ENCODE results near the gene MOV10L1. TPM values are rescaled to one million over a fixed set of nuclear protein-coding genes. Genes with fewer than 3 reads are reported as not detected.

Gene MOV10L1
- under 1 TPM in 1 of 2 experiments, not detected in 1; 0.23 TPM for total RNA-seq

- Mint-ChIP-seq H3K4me1 (peaks cover 3% of the 10 kb centered on the region), H3K4me3 (no peak within 1 kb of the TSS), H3K27ac (no peak within 1 kb of the TSS), H3K36me3 (peaks cover 15% of the 10 kb centered on the region), H3K9me3 (ENCODE audit: low read depth) (peaks cover 15% of the 10 kb centered on the region), H3K27me3 (peaks cover 6% of the 10 kb centered on the region)
- DNase-seq (no peak), ATAC-seq (no peak)
- CTCF ChIA-PET: no interaction called here
These were observed at the start of gene MOV10L1 for GRCh38 chr22:50089682-50090411. Gene MOV10L1 (plus strand): TSS chr22:50090006. CDS start chr22:50090089, 83 bp downstream.

DNA sequence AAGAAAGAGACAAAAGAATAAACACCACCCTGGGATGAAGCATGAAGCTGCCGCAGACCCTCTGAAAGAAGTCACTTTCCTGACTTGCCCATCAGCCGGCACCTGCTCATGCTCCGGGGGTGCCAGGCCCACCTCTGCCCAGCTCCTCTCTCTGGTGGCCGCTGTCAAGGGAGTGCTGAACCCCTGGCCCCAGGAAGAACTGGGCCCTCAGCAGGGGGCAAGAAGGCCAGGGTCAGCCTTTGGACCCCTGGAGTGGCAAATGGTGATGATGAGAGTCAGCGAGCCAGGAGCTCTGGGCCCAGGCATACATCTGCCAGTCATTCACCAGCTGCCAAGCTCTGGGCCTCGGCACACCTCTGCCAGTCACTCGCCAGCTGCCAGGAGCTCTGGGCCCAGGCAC, 49.1 kb upstream of the MOV10L1 start:
- peaks cover 22% of the 10 kb centered on the region for H3K27me3 Mint-ChIP-seq
- ATAC-seq (no peak), DNase-seq (no peak)
- H3K36me3 Mint-ChIP-seq: no peaks in the 10 kb centered on the region
- H3K27ac Mint-ChIP-seq: no peak overlapping the region
- H3K4me3 Mint-ChIP-seq: no peak overlapping the region
- CTCF ChIA-PET: no interaction called here
- H3K4me1 Mint-ChIP-seq: peaks cover 6% of the 10 kb centered on the region
- H3K9me3 Mint-ChIP-seq (ENCODE audit: low read depth): no peaks in the 10 kb centered on the region

DNA sequence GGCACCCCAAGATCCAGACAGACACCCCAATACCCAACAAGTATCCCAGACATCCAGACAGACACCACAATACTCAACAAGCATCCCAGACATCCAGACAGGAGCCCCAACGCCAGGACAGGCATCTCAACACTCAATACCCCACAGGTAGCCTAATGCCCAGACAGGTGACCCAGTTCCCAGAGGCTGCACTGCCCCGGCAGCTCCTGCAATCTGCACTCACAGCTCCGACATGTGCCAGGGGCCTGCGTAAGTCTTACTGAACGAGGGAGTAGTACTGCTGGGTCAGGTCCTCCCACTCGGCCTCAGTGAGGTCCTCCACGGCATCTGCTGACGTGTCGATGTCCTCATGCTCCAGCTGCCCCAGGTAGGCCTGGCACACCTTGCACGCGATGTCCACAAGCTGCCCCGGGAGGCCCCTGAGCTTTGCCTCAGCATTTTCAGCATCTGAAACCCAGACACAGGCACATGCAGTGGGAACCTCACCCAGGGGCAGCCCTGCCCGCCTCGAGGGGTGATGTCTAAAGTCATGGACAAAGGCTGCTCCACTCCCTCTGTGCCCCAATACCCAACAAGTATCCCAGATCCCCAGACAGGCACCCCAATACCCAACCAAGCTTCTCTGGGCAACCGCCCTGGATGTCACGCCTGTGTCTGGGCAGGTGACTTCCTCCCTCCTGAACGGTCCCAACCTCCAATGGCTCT, 48.3 kb upstream of the MOV10L1 start:
- CTCF ChIA-PET: no interaction called here
- no peak overlapping the region for H3K4me3 Mint-ChIP-seq
- no peak for DNase-seq
- H3K27me3 Mint-ChIP-seq: peaks cover 22% of the 10 kb centered on the region
- no peak for ATAC-seq
- H3K4me1 Mint-ChIP-seq: peaks cover 6% of the 10 kb centered on the region
- H3K27ac Mint-ChIP-seq: no peak overlapping the region
- H3K36me3 Mint-ChIP-seq: no peaks in the 10 kb centered on the region
- no peaks in the 10 kb centered on the region for H3K9me3 Mint-ChIP-seq (ENCODE audit: low read depth)

DNA sequence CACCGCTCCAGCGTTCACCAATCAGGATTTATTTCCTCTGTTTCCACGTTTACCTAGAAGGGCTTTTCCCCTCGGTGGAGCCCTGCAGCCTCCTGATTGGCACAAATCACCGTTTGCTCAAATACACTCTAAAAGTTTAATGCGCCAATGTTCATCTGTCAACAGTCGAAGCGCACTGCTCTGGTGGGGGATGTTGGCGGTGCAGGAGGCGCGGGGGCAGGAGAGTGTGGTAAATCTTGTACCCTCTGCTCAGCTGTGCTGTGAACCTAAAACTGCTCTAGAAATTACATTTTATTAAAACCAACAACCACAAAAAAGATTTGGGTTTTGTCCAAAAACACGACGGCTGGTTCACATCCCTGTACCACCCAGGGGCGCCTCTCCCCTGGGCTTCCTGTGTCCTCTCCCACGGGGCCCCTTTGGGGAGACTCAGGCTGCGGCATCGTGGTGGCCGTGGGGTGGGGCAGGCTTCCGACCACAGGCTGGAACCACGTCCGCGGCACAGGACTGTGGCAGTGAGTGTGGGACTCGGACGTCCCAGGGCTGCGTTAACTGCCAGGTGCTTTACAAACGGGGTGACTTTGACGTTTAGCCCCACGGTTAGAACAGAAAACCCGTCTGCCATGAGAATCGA, 45.2 kb upstream of the MOV10L1 start:
- ATAC-seq (peak; percentile 20), DNase-seq (no peak)
- H3K4me1 Mint-ChIP-seq: peaks cover 6% of the 10 kb centered on the region
- no peak overlapping the region for H3K27ac Mint-ChIP-seq
- no peaks in the 10 kb centered on the region for H3K36me3 Mint-ChIP-seq
- H3K9me3 Mint-ChIP-seq (ENCODE audit: low read depth): no peaks in the 10 kb centered on the region
- H3K4me3 Mint-ChIP-seq: no peak overlapping the region
- H3K27me3 Mint-ChIP-seq: peaks cover 20% of the 10 kb centered on the region
- CTCF ChIA-PET: interaction anchor here (0.6 to 1.7 kb wide), 2 partner anchors 14 to 20 kb away, joined by 5 to 6 read pairs; no protein-coding TSS in a partner anchor

GRCh38 chr22:50045211-50046018, 44.4 kb upstream of the MOV10L1 start:
- Mint-ChIP-seq H3K4me3 (no peak overlapping the region), H3K4me1 (peaks cover 6% of the 10 kb centered on the region), H3K27ac (no peak overlapping the region), H3K9me3 (ENCODE audit: low read depth) (no peaks in the 10 kb centered on the region), H3K27me3 (peaks cover 20% of the 10 kb centered on the region), H3K36me3 (no peaks in the 10 kb centered on the region)
- CTCF ChIA-PET: interaction anchor here (0.6 kb wide), 1 partner anchor 21 kb away, joined by 6 read pairs; no protein-coding TSS in a partner anchor
- peak; percentile 30 for ATAC-seq
- no peak for DNase-seq

- CTCF ChIA-PET: no interaction called here
- Mint-ChIP-seq H3K4me1 (peaks cover 6% of the 10 kb centered on the region), H3K4me3 (no peak overlapping the region), H3K36me3 (no peaks in the 10 kb centered on the region), H3K9me3 (ENCODE audit: low read depth) (no peaks in the 10 kb centered on the region), H3K27ac (no peak overlapping the region), H3K27me3 (peaks cover 20% of the 10 kb centered on the region)
- no peak for ATAC-seq
- no peak for DNase-seq
These were observed 43.8 kb upstream of the MOV10L1 start for GRCh38 chr22:50046019-50046415.

DNA sequence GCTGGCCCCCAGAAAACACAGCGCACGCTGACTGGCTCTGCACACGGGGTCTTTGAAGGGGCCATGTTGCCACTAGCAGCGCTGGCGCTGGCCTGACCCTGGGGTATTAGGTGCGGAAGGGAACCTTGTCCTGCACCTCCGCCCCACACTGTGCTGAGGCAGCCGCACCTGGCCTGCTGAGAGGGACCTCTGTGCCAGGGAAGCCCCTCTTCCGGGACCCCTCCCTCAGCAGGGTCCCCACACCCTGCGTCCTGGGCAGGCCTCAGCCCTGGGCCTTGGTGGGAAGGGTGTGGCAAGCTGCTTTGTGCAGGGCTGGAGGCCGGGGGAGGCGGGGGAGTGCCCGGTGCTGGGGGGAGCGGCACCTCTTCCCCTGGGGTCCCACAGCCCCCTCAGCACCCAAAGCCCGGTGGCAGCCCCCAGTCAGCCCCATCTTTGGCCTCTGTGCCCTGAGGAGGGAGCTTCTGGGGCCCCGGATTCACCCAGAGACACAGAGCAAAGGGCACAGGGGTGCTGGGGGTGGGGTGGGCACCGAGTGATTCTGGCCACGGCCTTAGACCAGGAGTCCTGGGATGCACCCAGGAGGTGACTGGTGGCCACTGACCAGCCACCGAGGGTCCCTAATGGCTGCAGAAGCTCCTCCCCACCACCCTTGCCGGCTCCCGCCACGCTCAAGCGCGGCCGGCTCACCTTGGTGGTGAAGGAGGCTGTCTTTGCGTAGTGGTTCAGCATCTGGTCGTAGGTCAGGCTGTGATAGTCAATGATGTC, 43.1 kb upstream of the MOV10L1 start:
- no peak overlapping the region for H3K27ac Mint-ChIP-seq
- peaks cover 21% of the 10 kb centered on the region for H3K27me3 Mint-ChIP-seq
- H3K9me3 Mint-ChIP-seq (ENCODE audit: low read depth): no peaks in the 10 kb centered on the region
- ATAC-seq (no peak), DNase-seq (no peak)
- CTCF ChIA-PET: no interaction called here
- H3K36me3 Mint-ChIP-seq: no peaks in the 10 kb centered on the region
- H3K4me1 Mint-ChIP-seq: peaks cover 6% of the 10 kb centered on the region
- H3K4me3 Mint-ChIP-seq: no peak overlapping the region

DNA sequence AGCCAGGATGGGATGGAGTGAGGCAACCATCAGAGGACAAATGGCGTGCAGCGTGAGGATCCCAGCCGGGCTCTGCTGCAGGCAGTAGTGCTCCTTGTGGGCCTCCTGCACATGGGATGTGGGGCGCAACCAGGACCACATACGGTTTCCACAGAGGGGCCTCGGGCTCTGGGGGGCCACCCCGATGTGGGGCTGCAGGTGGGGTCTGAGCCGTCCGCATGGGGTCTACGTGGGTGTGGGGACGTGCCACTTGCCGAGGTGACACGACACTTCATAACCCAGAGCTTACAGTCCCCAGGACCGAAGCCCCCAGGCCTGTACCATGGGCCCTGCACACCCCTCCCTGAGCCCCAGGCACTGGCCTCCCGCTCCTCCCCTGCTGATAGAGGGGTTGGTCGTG, 42.5 kb upstream of the MOV10L1 start:
- no peaks in the 10 kb centered on the region for H3K9me3 Mint-ChIP-seq (ENCODE audit: low read depth)
- no peak overlapping the region for H3K27ac Mint-ChIP-seq
- no peak overlapping the region for H3K4me3 Mint-ChIP-seq
- no peaks in the 10 kb centered on the region for H3K36me3 Mint-ChIP-seq
- H3K4me1 Mint-ChIP-seq: peaks cover 6% of the 10 kb centered on the region
- H3K27me3 Mint-ChIP-seq: peaks cover 23% of the 10 kb centered on the region
- DNase-seq (no peak), ATAC-seq (no peak)
- CTCF ChIA-PET: no interaction called here

- Mint-ChIP-seq H3K27ac (no peak overlapping the region), H3K9me3 (ENCODE audit: low read depth) (no peaks in the 10 kb centered on the region), H3K27me3 (peaks cover 25% of the 10 kb centered on the region), H3K4me1 (peaks cover 6% of the 10 kb centered on the region), H3K4me3 (no peak overlapping the region), H3K36me3 (no peaks in the 10 kb centered on the region)
- DNase-seq (no peak), ATAC-seq (no peak)
- CTCF ChIA-PET: no interaction called here
These were observed 41.6 kb upstream of the MOV10L1 start for GRCh38 chr22:50048061-50048765.

GRCh38 chr22:50048836-50049235, 41.0 kb upstream of the MOV10L1 start:
- CTCF ChIA-PET: no interaction called here
- peaks cover under 1% of the 10 kb centered on the region for H3K9me3 Mint-ChIP-seq (ENCODE audit: low read depth)
- ATAC-seq (no peak), DNase-seq (no peak)
- H3K27ac Mint-ChIP-seq: no peak overlapping the region
- H3K4me3 Mint-ChIP-seq: no peak overlapping the region
- peaks cover 6% of the 10 kb centered on the region for H3K4me1 Mint-ChIP-seq
- H3K36me3 Mint-ChIP-seq: no peaks in the 10 kb centered on the region
- peaks cover 19% of the 10 kb centered on the region for H3K27me3 Mint-ChIP-seq

DNA sequence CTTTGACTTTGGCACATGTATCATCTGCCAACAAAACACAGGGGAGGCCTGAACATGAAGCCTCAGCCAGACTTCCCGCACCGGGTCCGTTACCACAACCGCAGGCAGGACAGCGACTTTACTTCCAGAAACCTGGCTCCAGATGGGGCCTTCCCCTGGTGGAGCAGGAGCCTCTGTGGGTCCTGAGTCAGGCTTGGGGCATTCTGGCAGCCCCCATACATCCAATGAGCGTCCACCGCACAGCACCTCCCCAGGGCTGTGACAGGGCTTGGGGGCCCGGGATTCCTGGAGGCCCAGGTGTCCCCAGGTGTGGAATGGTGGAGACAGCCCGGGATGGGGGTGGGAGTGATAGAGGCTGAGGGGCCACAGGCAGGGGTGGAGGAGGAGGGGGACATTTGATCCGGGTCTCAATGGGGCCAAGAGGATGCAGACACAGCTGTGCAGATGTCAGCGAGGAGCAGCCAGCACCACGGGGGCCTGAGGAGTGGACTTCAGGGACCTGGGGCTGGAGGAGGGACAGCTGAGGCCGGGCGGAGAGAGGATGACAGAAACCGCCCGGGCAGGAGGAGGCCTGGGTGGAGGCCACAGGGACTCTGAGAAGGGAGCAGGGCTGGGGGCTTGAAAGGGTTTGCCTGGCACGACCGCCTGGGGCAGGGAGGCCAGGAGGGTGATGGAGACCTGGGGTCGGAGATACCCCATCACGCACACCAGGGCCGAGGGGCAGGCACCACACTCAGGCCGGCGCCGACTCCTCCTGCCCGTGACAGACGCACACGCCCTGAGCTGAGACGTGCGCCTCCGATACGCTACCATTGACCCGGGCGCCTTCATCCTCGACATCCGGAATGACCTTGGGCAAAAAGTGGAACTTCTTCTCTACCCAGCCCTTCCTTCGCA, 40.3 kb upstream of the MOV10L1 start:
- H3K36me3 Mint-ChIP-seq: no peaks in the 10 kb centered on the region
- no peak for DNase-seq
- H3K27me3 Mint-ChIP-seq: peaks cover 12% of the 10 kb centered on the region
- no peak overlapping the region for H3K27ac Mint-ChIP-seq
- peaks cover 4% of the 10 kb centered on the region for H3K4me1 Mint-ChIP-seq
- H3K9me3 Mint-ChIP-seq (ENCODE audit: low read depth): peaks cover 2% of the 10 kb centered on the region
- CTCF ChIA-PET: interaction anchor here (1.3 kb wide), 1 partner anchor 17 kb away, joined by 3 read pairs; no protein-coding TSS in a partner anchor
- no peak for ATAC-seq
- H3K4me3 Mint-ChIP-seq: no peak overlapping the region

Data from activated CD8-positive, alpha-beta memory T cell treated with anti-CD3 and anti-CD28 coated beads, Interleukin-2, amount 10 ng/mL, durations not matched to agents 7 days and 5 days (primary cell).